Measurements from ENCODE around the gene ADAM10. TPM values are rescaled to one million over a fixed set of nuclear protein-coding genes. Genes with fewer than 3 reads are reported as not detected.

Gene ADAM10
- total RNA-seq, 6 donors from 2014 or later: 64.5 to 139 (median 93.5) TPM

GRCh38 chr15:58641660-58642059 is 107.8 kb downstream of the ADAM10 start:
- WGBS, 2 donors: 65 to 80% methylated on average over 4 of the region's 4 CpGs
- no peak overlapping the region for H3K27ac ChIP-seq
- no peak overlapping the region for H3K4me3 ChIP-seq
- no peak for TF ChIP-seq CTCF (IDR thresholded peaks at IDR 0.05)
- no peak for TF ChIP-seq EP300 (IDR thresholded peaks at IDR 0.05)
- TF ChIP-seq POLR2AphosphoS5 (IDR thresholded peaks at IDR 0.05): no peak
- TF ChIP-seq POLR2A (IDR thresholded peaks at IDR 0.05): no peak
- no peaks in the 10 kb centered on the region for H3K4me1 ChIP-seq
- ATAC-seq (ENCODE audit: low FRiP score in 2 of 2) (no peak), DNase-seq (no peak)
- peaks cover 0 to 36% (median 3%) of the 10 kb centered on the region in 4 donors for H3K36me3 ChIP-seq
- no peaks in the 10 kb centered on the region for H3K27me3 ChIP-seq
- no peaks in the 10 kb centered on the region for H3K9me3 ChIP-seq

DNA sequence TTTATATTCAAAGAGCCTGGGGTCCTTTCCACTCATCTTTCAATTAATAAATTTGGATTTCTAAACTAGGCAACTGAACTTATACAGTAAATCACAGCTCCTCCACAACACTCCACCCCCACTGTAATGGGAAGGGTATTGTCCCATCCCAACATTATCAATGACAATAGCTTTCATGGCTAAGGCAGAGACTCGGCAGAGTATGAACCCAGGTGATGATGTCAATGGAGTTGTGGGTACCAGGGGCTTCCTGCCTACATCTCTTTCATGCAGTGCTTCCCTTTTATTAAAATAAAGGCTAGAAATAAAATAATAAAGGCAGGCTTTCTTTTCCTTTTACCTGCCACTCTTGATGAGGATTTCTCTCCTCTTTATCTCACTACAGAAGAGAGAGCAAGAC is 109.5 kb downstream of the ADAM10 start:
- no peak overlapping the region for H3K27ac ChIP-seq
- peaks cover 0 to 38% (median 3%) of the 10 kb centered on the region in 4 donors for H3K36me3 ChIP-seq
- H3K9me3 ChIP-seq: no peaks in the 10 kb centered on the region
- ATAC-seq (ENCODE audit: low FRiP score in 2 of 2) (no peak), DNase-seq (no peak)
- 84 to 91% methylated on average over 1 of the region's 1 CpG for WGBS, 2 donors
- TF ChIP-seq CTCF (IDR thresholded peaks at IDR 0.05) (no peak), POLR2AphosphoS5 (IDR thresholded peaks at IDR 0.05) (no peak), EP300 (IDR thresholded peaks at IDR 0.05) (no peak), POLR2A (IDR thresholded peaks at IDR 0.05) (no peak)
- H3K4me3 ChIP-seq: no peak overlapping the region
- H3K27me3 ChIP-seq: no peaks in the 10 kb centered on the region
- H3K4me1 ChIP-seq: no peaks in the 10 kb centered on the region

- no peak overlapping the region for H3K4me3 ChIP-seq
- no peaks in the 10 kb centered on the region for H3K9me3 ChIP-seq
- DNase-seq (no peak), ATAC-seq (ENCODE audit: low FRiP score in 2 of 2) (no peak)
- H3K27me3 ChIP-seq: no peaks in the 10 kb centered on the region
- no peaks in the 10 kb centered on the region for H3K4me1 ChIP-seq
- TF ChIP-seq POLR2AphosphoS5 (IDR thresholded peaks at IDR 0.05): no peak
- no peak for TF ChIP-seq CTCF (IDR thresholded peaks at IDR 0.05)
- TF ChIP-seq POLR2A (IDR thresholded peaks at IDR 0.05): no peak
- no peak for TF ChIP-seq EP300 (IDR thresholded peaks at IDR 0.05)
- 90 to 97% methylated on average over 2 of the region's 2 CpGs for WGBS, 2 donors
- H3K36me3 ChIP-seq: peaks cover 0 to 38% (median 3%) of the 10 kb centered on the region in 4 donors
- H3K27ac ChIP-seq: no peak overlapping the region
Measured at GRCh38 chr15:58639002-58639756, 110.3 kb downstream of the ADAM10 start.

DNA sequence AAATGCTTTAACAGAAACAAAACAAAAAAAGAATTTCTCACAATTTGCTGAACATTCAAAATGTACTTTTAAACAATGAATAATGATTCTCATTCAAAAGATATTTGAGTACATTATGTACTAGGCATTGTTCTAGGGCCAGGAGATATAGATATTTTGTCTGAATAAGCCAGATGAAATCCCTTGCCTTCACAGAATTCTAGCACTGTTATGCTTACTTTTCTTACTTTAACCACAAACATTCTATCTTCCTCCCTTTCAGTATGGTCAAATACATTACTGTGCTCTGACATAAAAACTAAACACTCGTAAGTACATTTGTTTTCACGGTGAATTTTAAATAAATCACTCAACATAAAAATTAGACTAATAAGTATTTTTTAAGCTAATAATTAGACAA is 116.7 kb downstream of the ADAM10 start:
- no peaks in the 10 kb centered on the region for H3K27me3 ChIP-seq
- 90 to 91% methylated on average over 2 of the region's 2 CpGs for WGBS, 2 donors
- peaks cover 6 to 16% (median 13%) of the 10 kb centered on the region in 4 donors for H3K4me1 ChIP-seq
- peaks cover 0 to 20% (median 0%) of the 10 kb centered on the region in 4 donors for H3K36me3 ChIP-seq
- no peak for DNase-seq
- H3K9me3 ChIP-seq: no peaks in the 10 kb centered on the region
- H3K4me3 ChIP-seq: no peak overlapping the region
- no peak for ATAC-seq (ENCODE audit: low FRiP score in 2 of 2)
- H3K27ac ChIP-seq: no peak overlapping the region
- TF ChIP-seq POLR2AphosphoS5 (IDR thresholded peaks at IDR 0.05) (no peak), CTCF (IDR thresholded peaks at IDR 0.05) (no peak), EP300 (IDR thresholded peaks at IDR 0.05) (no peak), POLR2A (IDR thresholded peaks at IDR 0.05) (no peak)

DNA sequence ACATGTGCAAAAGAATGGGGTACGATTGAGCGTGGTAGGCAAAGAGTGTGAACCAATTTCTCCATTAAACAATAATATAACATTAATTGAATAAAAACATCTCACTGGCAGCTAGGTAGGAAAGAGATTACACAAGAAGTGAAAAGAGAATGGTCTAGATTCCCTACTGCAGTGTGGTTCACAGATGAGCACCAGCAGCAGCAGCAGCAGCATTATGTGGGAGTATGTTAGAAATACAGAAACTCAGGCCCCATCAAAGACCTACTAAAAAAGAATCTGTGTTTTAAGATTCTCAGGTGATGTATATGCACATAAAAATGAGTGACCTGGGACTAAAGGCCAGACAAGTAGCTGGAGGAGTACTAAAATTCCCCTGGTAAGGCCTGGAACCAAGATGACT is 118.2 kb downstream of the ADAM10 start:
- no peak for DNase-seq
- Histone ChIP-seq H3K27me3 (no peaks in the 10 kb centered on the region), H3K36me3 (peaks cover 0 to 20% (median under 1%) of the 10 kb centered on the region in 4 donors), H3K4me1 (peaks cover 10 to 22% (median 19%) of the 10 kb centered on the region in 4 donors), H3K4me3 (no peak overlapping the region), H3K9me3 (no peaks in the 10 kb centered on the region), H3K27ac (no peak overlapping the region)
- WGBS, 2 donors: 96 to 98% methylated on average over 2 of the region's 2 CpGs
- ATAC-seq (ENCODE audit: low FRiP score in 2 of 2): no peak
- TF ChIP-seq POLR2A (IDR thresholded peaks at IDR 0.05): no peak
- no peak for TF ChIP-seq EP300 (IDR thresholded peaks at IDR 0.05)
- no peak for TF ChIP-seq POLR2AphosphoS5 (IDR thresholded peaks at IDR 0.05)
- TF ChIP-seq CTCF (IDR thresholded peaks at IDR 0.05): no peak
